ENCODE results near the gene BBIP1. TPM values are rescaled to one million over a fixed set of nuclear protein-coding genes. Genes with fewer than 3 reads are reported as not detected.

BBIP1 gene
- total RNA-seq, 1 experiment from 2014 or later, result 46.9 TPM

DNA sequence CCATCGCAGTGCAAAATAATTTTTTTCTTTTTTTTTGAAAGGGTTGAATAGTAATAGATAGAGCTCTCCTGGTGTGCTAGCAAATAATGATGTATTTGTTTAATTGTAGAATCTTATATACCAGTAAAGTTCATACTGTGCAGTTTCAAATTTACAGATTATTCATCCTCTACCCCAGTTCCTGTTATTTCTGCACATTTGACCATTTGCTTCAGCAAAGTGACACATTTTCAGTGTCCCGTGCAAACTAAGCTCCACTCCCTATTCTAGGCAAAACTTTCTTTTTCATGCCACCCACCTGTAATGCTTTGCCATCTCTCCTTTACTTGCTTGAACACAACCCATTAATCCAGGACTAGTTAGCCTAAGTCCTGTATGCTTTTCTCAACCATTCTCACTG is 43.5 kb upstream of the BBIP1 start:
- ChIA-PET POLR2A (interaction anchor here (1.0 kb wide), 1 partner anchor 17 kb away, joined by 4 read pairs; no protein-coding TSS in a partner anchor), CTCF (no interaction called here)
- no peaks in the 10 kb centered on the region for H3K36me3 Mint-ChIP-seq (ENCODE audit: insufficient read depth, unreplicated experiment)
- no peaks in the 10 kb centered on the region for H3K27me3 Mint-ChIP-seq (ENCODE audit: insufficient read depth, unreplicated experiment)
- no peaks in the 10 kb centered on the region for H3K9me3 Mint-ChIP-seq (ENCODE audit: unreplicated experiment)
- no peak overlapping the region for H3K27ac Mint-ChIP-seq (ENCODE audit: low read depth, unreplicated experiment)
- no peak for DNase-seq (ENCODE audit: unreplicated experiment)
- BruUV-seq (replicated peaks), result no TSS peak
- no peak overlapping the region for H3K4me3 Mint-ChIP-seq (ENCODE audit: unreplicated experiment)
- intact Hi-C loops (cut with micrococcal nuclease), result no loop called here
- TF ChIP-seq, protein P1, sequence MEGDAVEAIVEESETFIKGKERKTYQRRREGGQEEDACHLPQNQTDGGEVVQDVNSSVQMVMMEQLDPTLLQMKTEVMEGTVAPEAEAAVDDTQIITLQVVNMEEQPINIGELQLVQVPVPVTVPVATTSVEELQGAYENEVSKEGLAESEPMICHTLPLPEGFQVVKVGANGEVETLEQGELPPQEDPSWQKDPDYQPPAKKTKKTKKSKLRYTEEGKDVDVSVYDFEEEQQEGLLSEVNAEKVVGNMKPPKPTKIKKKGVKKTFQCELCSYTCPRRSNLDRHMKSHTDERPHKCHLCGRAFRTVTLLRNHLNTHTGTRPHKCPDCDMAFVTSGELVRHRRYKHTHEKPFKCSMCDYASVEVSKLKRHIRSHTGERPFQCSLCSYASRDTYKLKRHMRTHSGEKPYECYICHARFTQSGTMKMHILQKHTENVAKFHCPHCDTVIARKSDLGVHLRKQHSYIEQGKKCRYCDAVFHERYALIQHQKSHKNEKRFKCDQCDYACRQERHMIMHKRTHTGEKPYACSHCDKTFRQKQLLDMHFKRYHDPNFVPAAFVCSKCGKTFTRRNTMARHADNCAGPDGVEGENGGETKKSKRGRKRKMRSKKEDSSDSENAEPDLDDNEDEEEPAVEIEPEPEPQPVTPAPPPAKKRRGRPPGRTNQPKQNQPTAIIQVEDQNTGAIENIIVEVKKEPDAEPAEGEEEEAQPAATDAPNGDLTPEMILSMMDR (IDR thresholded peaks at IDR 0.05; ENCODE audit: unreplicated experiment), result no peak
- peaks cover 17% of the 10 kb centered on the region for H3K4me1 Mint-ChIP-seq (ENCODE audit: insufficient read depth, unreplicated experiment)

DNA sequence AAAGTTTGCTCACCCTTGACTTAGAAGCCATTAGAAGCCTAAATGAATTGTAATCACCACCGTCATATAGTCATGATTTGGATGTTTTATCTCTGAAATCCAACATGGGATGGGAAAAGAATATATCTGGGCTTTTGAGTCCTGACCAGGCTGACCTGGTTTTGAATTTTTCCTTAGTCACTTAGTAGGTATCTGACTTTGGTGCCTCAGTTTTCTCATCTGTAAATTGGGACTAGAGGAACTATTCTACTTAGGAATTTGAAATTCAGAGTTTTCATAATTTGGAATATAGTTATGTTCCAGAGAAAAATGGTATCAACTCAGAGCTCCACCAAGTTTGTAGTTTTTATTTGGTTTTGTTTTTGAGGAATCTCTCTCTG is 41.3 kb upstream of the BBIP1 start:
- ChIA-PET CTCF (no interaction called here), POLR2A (no interaction called here)
- no peak overlapping the region for H3K27ac Mint-ChIP-seq (ENCODE audit: low read depth, unreplicated experiment)
- TF ChIP-seq, protein P1 (IDR thresholded peaks at IDR 0.05; ENCODE audit: unreplicated experiment), result no peak
- no peak for DNase-seq (ENCODE audit: unreplicated experiment)
- H3K36me3 Mint-ChIP-seq (ENCODE audit: insufficient read depth, unreplicated experiment), result no peaks in the 10 kb centered on the region
- BruUV-seq (replicated peaks), result no TSS peak
- H3K4me3 Mint-ChIP-seq (ENCODE audit: unreplicated experiment), result no peak overlapping the region
- intact Hi-C loops (cut with micrococcal nuclease), result no loop called here
- H3K27me3 Mint-ChIP-seq (ENCODE audit: insufficient read depth, unreplicated experiment), result no peaks in the 10 kb centered on the region
- H3K9me3 Mint-ChIP-seq (ENCODE audit: unreplicated experiment), result no peaks in the 10 kb centered on the region
- H3K4me1 Mint-ChIP-seq (ENCODE audit: insufficient read depth, unreplicated experiment), result peaks cover 17% of the 10 kb centered on the region

DNA sequence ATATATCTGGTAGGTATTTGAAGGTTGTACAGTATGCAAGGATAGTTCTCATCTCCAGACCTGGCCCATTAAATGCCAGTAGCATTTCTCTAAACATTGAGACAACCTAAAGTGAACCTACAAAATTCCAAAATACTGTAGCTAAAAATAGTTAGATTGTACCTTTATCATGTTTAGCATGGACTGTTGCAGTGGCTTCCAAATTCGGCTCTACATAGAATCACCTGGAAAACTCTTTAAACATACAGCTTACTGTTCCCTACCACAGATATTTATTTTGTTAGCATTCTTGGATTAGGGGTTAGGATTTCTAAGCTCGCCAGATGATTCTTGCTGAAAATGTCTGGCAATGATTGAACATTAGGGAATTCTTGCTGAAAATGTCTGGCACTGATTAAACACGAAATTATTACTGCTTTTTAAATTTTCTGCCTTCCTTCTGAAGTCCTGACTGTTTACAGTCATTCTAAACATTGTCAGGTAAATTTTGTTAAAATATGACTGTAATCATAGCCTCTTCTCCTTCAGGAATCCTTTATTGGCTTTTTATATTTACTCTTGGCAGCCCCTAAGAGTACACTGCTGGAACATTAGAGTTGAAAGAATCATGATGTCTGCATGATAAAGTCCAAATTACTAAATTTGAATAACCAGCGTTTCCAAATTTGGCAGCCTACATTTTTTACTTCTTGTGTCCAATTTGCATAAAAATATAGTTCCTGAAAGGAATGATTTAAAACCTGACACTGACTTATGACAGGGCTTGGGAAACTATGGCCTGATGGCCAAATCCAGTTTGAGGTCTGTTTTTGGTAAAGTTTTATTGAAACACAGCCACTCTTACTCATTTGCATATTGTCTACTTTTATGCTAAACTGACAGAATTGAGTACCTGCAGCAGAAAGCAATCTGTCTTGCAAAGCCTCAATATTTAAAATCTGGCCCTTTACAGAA is 40.7 kb upstream of the BBIP1 start:
- CTCF ChIA-PET, result no interaction called here
- H3K4me1 Mint-ChIP-seq (ENCODE audit: insufficient read depth, unreplicated experiment), result peaks cover 17% of the 10 kb centered on the region
- no peak overlapping the region for H3K27ac Mint-ChIP-seq (ENCODE audit: low read depth, unreplicated experiment)
- POLR2A ChIA-PET, result no interaction called here
- H3K36me3 Mint-ChIP-seq (ENCODE audit: insufficient read depth, unreplicated experiment), result peaks cover 6% of the 10 kb centered on the region
- TF ChIP-seq, protein P1 (IDR thresholded peaks at IDR 0.05; ENCODE audit: unreplicated experiment), result no peak
- no peak overlapping the region for H3K4me3 Mint-ChIP-seq (ENCODE audit: unreplicated experiment)
- intact Hi-C loops (cut with micrococcal nuclease), result no loop called here
- no peaks in the 10 kb centered on the region for H3K9me3 Mint-ChIP-seq (ENCODE audit: unreplicated experiment)
- no peak for DNase-seq (ENCODE audit: unreplicated experiment)
- BruUV-seq (replicated peaks), result no TSS peak
- no peaks in the 10 kb centered on the region for H3K27me3 Mint-ChIP-seq (ENCODE audit: insufficient read depth, unreplicated experiment)

DNA sequence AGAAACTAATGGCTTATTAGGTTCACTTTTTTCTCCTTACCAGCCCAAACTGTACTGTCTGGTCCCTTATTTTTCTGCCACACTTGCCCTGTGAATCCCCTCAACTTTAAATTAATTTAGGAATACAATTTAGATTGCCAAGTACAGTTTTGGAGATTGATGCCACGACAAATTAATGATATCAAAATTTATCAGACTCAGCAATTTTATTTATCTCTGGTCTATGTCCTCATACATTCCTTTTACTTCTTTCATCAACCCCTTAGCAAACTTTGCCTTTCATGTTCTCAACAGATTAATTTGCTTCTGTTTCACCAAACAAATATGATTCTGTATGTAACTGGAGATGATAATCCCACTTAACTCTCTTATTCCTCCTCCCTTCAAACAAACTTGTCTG is 38.6 kb upstream of the BBIP1 start:
- peaks cover 15% of the 10 kb centered on the region for H3K36me3 Mint-ChIP-seq (ENCODE audit: insufficient read depth, unreplicated experiment)
- CTCF ChIA-PET, result interaction anchor here (1.1 kb wide), 1 partner anchor 13 kb away, joined by 4 read pairs; no protein-coding TSS in a partner anchor
- no TSS peak for BruUV-seq (replicated peaks)
- H3K4me1 Mint-ChIP-seq (ENCODE audit: insufficient read depth, unreplicated experiment), result peaks cover 9% of the 10 kb centered on the region
- TF ChIP-seq, protein P1 (IDR thresholded peaks at IDR 0.05; ENCODE audit: unreplicated experiment), result no peak
- no peak overlapping the region for H3K27ac Mint-ChIP-seq (ENCODE audit: low read depth, unreplicated experiment)
- DNase-seq (ENCODE audit: unreplicated experiment), result no peak
- no peaks in the 10 kb centered on the region for H3K27me3 Mint-ChIP-seq (ENCODE audit: insufficient read depth, unreplicated experiment)
- H3K9me3 Mint-ChIP-seq (ENCODE audit: unreplicated experiment), result no peaks in the 10 kb centered on the region
- POLR2A ChIA-PET, result no interaction called here
- no peak overlapping the region for H3K4me3 Mint-ChIP-seq (ENCODE audit: unreplicated experiment)
- intact Hi-C loops (cut with micrococcal nuclease), result no loop called here

All from MCF 10A (cell line).